Kidney capillary endothelial cell (primary cell): ENCODE measurements around the gene LRRC8D.

Source experiments
- DNase-seq: peaks from one replicate; pipeline ENCODE4 v3.0.0-alpha.2; 2018; ENCODE audit warnings: low spot score

LRRC8D gene

DNA sequence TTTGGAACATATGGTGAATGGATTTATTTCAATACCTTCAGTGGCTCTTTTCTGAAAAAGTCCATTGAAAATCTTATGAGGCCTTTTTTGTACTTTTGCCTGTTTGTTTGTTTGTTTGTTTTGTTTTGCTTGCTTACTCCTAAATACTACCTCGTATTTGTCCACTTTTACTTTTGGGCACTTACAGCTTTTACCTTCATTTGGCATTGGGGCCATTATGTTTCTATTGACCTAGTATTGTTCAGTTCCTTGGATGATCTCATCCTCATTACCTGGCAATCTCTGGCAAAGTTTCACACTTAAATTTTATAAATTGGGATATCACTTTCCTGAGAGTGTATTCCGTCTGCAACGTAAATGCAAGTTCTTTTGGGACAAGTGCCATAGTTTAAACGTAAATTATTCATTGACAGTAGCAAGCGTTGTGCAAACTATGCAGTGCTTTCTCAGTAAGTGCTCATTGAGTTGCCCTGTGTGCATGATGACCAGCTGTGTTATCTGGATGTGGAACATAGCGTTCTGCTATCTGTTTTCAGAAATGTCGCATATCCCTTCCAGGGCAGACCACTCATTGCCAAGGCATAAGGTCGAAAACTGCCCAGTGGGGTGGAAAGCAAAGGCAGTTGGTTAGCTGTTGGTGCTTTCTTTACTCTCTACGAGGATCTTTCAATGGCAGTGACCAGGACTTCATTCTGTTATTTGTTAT is 51.1 kb downstream of the LRRC8D start:
- DNase-seq = no peak

DNA sequence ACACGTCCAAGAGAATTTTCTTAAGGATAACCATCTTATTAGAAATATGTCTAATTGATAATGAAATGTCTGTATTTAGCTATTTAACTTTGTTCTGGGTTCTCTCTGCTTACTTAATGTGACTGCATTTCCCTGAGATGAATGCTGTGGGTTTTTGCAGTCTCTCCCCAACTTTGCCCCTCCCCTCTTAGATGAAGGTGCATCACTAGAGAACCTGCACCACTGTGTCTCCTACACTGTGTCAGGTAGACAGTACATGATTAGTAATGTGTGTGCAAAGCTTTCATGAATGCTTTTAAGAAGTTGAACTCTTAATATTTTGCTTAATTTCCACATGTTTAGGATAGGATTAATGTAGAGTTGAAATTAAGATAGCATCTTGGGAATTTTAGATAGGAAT is 51.7 kb downstream of the LRRC8D start:
- DNase-seq = no peak

DNA sequence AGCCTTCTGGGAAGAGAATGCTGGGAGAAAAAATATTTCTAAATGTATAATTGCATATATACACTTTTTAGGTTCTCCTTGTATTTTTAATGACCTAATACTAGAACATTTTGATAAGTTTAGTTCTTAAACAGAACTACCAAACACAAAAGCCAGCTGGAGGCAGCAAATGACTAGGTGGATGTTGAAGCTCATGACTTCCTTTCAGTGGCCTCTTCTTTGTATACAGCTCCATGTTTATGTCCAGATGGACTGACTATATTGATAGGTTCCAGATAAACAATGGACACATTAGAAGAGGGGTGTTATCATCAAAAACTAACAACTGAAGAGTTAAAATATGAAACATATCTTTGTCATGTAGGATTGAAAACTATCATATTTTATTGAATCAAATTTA is 52.5 kb downstream of the LRRC8D start:
- no peak for DNase-seq

DNA sequence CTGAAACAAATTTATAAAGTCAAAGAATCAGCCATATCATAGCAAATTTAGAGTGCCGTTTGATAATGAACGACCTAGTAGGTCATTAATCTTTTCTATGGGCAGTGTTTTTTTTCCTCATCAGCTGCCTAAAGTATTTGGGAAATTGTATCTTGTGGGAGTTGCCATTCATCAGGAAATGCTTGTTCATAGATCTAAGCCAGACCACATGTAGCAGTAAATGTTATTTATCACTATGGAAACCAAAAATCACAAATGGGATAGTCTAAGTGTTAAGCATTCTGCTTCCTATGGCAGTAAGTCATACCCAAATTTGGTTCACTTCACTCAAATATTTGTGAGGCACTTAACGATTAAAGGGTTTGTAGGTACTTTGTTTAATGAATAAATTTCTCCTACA is 52.9 kb downstream of the LRRC8D start:
- DNase-seq = no peak

DNA sequence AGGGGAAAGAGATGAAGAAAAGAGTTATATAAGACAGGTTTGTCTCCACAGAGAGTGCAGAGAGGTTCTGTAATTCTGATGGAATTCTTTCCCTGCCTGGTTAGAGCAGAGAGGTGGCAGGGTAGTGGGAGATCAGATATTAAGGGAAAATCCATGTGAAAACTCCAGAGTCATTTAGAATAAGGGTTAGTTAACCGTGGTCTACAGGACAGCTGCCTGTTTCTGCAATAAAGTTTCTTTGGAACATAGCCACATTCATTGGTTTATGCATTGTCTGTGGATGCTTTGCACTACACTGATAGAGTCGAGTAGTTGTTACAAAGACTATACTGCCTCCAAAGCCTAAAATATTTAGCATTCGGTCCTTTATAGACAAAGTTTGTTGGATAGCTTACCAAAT is 55.6 kb downstream of the LRRC8D start:
- no peak for DNase-seq

DNA sequence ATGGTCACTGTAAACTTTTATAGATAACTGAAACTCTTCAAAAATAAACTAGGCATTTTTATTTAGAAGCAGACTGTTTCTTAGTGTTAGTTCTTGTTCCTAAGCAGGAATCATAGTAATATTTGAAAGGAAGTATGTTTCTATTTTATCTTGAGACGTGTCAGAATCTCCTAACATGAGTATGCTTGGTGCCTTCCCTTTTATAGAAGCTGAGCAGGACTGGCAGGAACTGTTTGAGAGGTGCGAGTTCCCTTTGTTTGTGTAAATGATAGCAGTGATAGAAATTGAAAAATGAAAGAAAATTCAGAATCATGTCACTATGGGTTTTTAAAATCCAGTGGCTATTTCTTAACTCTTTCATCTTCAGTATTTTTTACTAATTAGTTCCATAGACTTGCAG is 56.9 kb downstream of the LRRC8D start:
- DNase-seq = no peak

DNA sequence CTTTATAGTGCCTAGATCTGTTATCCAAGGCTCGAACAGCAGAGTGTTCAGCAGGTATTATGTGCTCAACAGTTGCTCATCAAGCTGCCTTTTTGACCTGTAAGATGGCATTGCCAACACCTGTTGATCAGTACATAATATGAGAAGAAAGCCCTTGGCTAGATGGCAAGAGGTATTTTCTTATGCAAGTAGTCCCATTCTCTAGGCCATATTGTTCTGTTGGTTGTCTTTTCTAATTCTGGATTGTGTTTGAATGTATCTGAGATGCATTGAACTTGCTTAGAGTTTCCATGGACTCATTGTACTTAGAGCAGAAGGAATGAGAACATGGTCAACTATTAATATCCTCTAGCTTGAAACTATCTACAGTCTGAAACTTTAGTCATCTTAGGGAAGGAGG is 57.4 kb downstream of the LRRC8D start:
- DNase-seq = no peak

DNA sequence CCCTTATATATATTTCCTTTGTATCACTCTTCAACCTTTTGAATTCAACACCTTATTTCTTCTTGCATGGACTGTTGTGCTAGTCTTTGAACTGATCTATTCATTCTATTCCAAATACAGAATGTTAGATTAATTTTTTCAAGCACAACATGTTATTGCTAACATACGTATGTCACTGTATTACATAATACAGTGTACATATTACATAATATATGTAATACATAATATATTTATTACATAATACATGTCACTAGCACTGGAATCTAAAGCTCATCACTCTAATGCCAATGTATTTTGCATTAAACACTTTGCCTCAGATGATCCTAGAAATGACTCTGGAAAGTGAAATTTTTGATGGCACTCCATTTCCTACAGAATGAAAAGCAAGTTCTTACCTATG is 59.8 kb downstream of the LRRC8D start:
- DNase-seq = no peak

DNA sequence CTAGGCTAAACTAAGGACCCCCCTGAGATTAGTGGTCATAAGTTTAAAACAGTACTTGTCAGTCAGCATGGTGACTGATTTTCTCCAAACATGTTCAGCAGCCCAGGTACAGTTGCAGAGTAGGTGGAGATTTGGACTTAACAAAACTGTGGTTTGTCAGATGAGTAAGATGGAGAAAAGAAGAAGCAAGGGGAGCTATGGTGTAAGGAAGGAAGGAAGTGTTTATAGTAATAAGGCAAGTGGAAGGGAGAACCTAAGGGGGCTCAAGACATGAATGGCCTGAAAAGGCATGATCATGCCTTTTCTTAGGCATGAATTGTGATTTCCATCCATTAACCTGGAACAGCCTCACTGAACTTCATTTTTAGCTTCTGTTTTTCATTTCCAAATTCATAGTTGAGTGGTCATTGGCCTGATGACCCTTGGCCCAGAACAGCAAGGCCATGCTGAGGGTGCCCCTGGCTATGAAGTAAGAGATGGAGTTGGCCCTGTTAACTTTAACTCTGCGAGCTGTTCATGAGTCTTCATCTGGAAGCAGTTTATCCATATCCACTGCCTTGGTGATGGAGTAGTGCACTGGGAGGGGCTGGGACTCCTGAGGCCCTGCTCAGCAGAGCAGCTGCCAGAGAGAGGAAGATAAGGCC is 60.7 kb downstream of the LRRC8D start:
- no peak for DNase-seq

DNA sequence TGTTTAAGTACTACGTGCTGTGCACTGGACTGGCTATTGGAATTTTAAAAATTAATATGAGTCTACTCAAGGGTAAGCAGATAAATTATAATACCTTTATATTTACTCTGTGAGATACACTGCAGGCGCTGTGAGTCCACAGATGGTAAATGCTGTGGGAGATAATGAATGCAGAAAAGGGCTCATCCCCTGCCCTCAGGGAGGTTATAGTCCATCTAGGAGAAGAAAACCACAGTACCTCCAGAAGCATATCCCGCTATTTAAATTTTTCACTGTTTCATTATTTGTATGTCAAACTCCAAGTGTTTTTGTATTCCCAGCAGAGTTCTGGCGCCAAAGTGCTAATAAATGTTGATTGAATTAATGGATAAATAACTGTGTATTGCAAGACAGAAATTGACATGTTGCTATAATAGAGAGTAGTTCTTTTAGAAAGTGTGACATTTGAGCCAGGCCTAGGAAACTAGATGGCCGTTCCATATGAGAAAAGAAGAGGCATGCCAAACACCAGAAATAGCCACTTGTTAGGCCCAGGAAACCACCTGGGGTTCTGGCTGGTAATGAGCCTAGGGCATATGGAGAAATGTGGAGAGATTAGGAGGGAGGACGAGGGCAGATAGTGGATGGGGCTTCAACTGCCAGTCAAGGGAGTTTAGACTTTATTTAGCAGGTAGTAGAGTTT is 61.7 kb downstream of the LRRC8D start:
- DNase-seq = no peak

DNA sequence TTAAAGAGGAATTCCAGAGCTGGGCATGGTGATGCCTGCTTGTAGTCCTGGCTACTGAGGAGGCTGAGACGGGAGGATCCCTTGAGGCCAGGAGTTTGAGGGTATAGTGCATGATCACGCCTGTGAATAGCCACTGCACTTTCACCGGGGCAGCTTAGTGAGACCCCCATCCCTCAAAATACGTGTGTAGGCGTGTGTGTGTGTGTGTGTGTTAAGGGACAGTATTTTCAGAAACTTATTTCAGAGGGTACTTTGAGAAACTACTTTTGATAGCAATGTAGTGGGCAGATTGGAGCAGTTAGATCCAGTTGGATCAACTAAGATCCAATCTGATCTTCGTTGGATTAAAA is 62.2 kb downstream of the LRRC8D start:
- no peak for DNase-seq

DNA sequence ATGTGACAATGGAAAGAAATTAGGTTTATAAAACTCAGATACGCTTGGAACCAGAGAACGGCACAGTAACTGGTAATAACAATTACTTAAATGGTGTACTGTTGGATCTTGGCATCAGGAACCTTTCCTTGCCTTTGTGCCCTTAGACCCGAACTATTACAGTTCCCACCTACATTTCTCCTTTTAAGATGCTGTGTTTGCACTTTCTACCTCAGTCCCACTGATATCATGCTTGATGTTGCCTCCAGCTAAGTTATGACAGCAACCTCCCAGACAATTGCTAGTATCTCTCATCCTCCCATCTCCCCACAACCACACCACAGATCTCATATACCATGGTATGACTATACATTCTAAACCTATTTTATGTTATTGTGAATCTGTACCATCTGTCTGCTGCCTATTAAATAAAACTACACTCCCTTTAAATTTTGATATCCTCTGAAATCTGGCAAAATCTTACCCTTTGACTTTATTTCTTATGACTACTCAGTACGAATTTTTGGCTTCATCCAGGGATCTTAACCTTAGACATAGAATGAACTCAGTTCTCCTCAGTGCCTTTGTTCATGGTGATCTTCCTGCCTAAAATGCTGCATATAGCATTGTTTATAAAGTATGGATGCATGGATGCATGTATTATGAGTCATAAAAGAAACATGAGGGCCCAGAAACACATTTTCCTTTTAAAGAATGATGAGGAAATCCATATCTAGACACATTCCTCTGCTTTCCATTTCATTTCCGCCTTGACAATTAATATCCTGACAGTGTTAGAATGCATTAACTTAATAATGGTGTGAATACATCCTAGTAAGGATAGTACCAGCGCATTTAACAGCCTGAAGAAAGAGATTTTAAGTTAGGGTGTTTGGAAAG is 64.1 kb downstream of the LRRC8D start:
- DNase-seq = peak; percentile 85

DNA sequence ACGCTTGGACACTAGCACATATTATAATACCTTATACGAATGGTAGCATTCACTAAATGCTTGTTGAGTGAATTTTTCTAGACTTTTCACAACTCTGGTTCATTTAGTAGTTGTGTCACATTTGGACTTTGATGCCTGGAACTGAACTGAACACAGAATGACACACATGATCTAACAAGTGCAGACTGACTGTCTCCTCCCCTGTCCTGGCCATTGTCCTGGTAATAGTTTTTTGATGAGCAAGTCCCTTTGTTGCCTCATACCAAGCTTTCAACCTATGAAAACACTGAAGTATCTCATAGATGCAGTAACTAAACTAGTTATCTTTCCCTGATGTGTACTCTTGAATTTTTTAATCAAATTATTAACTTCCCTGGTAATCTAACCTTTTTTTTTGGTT is 66.4 kb downstream of the LRRC8D start:
- peak; percentile 74 for DNase-seq

DNA sequence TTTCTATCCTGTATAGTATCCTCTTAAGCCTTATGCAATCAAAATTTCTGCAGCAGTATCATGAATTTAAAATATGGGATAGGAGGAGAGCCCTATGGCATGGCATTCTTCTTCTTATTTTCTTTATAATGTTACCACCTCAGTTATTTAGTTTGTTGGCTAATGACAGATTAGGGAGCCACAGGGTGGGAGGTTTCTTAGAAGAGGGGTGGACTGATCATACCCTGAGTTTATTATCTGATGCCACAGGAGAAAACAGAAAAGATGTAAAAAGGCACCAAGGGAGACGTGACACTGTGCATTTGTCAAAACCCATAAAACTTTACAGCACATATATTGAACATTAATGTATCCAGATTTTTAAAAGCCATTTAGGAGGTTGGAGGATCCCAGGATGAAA is 66.9 kb downstream of the LRRC8D start:
- DNase-seq = no peak

DNA sequence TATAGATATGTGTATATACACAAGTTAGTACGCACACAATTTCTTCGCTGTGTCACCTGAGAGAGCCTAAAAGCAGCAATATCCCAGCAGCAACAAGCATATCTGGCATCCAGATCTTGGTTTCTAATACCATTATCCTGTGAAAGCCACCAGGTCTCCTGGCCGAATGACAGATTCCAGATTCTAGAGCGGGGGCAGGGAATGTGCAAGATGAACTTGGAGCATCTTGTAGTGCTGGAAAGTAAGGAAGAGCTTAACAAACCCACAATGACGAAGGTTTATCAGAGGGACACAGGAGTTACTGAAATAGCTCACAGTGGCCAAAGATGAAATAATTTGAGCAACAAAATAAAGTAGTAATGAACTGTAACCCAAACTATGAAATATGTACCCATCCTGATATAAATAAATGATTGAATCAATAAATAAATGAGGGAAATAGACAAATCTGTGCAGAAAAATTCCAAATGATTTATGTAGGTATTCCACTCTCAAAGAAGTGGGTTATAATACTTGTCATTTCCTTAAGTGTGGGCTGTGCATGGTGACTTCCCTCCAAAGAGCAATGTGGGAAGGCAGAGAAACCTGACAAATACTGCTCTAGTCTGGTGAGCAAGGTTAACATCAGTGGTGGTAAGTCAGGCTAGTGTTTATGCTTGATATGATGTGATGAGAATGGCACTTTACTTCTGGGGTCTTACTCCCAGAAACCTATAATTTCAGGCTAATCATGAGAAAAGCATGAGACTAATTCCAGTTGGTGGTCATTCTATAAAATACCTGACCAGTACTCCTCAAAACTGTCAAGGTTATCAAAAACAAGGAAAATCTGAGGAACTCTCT is 67.9 kb downstream of the LRRC8D start:
- DNase-seq = no peak

DNA sequence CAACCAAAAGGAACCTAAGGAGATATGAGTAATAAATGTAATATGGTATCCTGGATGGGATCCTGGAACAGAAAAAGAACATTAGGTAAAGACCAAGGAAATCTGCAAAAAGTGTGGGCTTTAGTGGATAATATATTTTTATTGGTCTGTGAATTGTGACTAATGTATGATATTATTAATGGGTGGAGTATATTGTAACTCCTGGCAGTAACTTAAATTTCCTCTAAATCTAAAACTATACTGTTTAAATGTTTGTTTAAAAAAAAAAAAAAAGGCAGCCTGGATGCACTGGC is 68.4 kb downstream of the LRRC8D start:
- no peak for DNase-seq

DNA sequence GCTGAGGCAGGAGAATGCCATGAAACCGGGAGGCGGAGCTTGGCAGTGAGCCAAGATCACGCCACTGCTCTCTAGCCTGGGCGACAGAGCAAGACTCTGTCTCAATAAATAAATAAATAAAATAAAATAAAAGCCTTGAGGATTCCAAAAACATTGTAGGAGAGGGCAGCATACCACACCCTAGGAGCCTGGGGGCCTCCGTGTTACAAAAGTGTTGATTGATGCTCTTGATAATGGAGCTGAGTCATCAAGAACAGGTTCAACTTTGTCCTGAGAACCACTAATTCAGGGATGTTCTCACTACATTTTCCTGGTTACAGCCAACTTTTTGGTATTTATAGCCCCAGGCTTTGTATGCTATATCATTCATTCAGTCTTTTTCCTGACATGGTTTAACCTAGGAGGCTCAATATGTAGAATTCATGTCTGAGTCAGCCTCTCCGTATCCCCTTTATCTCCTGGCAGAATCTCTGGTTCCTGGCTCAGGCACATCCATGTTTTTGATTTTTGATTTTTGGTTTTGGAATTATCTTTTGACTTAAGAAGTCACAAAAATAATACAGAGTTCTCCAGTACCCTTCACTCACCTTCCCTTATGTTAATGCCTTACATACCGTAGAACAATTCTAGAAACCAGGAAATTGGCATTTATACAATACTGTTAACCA is 69.4 kb downstream of the LRRC8D start:
- no peak for DNase-seq

DNA sequence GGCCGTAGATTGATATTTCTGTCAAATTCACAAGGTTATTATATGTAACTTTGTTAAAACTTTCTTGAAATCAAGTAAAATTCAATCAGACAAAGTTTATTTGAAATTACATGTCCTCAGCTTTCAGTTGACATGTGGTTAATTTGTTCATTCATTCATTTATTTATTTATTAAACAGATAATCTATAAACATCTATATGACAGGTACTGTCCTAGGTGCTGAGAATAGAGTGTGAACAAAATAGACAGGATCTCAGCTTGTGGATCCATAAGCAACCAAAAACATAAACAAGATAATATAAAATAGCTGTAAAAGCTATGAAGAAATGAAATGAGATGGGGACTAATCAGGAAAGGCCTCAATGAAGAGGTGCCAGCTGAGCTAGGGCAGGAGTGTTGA is 72.0 kb downstream of the LRRC8D start:
- DNase-seq = no peak

DNA sequence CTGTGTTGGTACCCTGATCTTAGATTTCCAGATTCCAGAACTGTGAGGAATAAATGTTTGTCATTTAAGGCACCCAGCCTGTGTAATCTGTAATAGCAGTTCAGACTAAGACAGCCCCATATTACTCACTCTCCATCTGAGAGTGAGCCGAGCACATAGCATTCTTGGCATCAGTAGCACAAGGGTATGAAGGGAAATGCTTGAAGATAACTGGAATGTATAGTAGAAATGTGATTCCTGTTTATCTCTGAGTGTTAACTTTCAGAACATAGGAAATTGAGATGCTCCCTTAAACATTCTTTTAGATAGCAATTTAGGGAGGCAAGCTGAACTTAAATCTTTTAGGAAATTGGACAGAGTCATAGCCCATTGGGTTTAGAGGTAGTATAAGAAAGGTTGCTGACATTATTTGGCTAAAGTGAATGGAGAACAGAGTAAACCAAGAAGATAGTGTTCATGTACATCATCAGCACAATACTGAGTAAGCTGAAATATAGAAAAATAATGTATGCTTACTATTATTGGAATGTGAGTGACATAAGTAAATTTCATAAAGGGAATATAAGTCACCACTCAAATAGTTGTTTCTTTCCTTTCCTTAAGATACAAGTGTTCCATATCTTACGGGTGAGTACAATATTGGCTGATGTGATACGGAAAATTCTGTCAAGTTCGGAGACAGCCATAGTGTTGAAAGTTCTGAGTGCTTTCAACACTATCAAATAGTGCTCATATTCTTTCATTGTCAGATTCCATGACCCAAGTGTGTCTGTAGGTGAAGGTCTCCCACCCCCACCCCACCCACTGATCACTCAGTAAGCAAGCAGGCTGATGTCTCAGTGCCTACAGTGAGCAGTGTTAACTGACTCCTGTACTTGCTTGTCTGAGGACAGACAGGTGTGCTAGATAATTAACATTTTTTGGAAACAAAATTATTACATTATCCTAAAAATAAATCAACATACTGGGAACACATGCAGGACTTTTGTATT is 73.7 kb downstream of the LRRC8D start:
- peak; percentile 52 for DNase-seq
